Measurements from ENCODE around the gene RIBC2. TPM values are rescaled to one million over a fixed set of nuclear protein-coding genes. Genes with fewer than 3 reads are reported as not detected.
"Not testable (repeated sequence)": the region's sequence is repeated elsewhere in the genome, so short reads cannot be mapped to it uniquely, and the experiment has no call there.

RIBC2 gene, protein sequence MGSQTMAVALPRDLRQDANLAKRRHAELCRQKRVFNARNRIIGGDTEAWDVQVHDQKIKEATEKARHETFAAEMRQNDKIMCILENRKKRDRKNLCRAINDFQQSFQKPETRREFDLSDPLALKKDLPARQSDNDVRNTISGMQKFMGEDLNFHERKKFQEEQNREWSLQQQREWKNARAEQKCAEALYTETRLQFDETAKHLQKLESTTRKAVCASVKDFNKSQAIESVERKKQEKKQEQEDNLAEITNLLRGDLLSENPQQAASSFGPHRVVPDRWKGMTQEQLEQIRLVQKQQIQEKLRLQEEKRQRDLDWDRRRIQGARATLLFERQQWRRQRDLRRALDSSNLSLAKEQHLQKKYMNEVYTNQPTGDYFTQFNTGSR
- polyA plus RNA-seq, result 0.05 to 0.26 TPM (median 0.12 TPM) in 3 replicates
- polyA plus RNA-seq (2011; ENCODE audit: low read depth), result not detected
- polyA plus RNA-seq (2011; cell fraction: cytosol; rRNA removed), result 0.13 and 0.15 TPM in 2 replicates
- not detected in 2 replicates for polyA plus RNA-seq (2011; cell fraction: nucleus; rRNA removed)
- 0.19 TPM in 1 of 2 replicates, not detected in the other for polyA plus RNA-seq (2012; ENCODE audit: low replicate concordance)
- polyA minus RNA-seq, result 0.20 TPM in 1 of 3 replicates, not detected in the others
- polyA minus RNA-seq (2011; cell fraction: cytosol; rRNA and poly(A)+ RNA removed), result not detected
- polyA minus RNA-seq (2011; cell fraction: nucleus; rRNA and poly(A)+ RNA removed), result not detected in 2 replicates

- no peaks in the 10 kb centered on the region for H3K9me3 ChIP-seq (ENCODE audit: control insufficient read depth, low read depth, low read length)
- no peaks in the 10 kb centered on the region for H3K27me3 ChIP-seq (ENCODE audit: control insufficient read depth, extremely low read depth, insufficient read depth, low read length)
- dilution Hi-C loops (cut with MboI; ENCODE audit: extremely low pct_ligation_motif_present, low sequenced_read_pairs), result no loop called here
- peak; percentile 77 for FAIRE-seq
- DNase-seq (ENCODE audit: low read depth, low spot score), result peak; percentile 30
- no peaks in the 10 kb centered on the region for H4K20me1 ChIP-seq (ENCODE audit: control insufficient read depth, extremely low read depth, insufficient read depth, low read length)
- H3K9me1 ChIP-seq (ENCODE audit: control insufficient read depth, extremely low read depth, insufficient read depth, low read length), result no peaks in the 10 kb centered on the region
- no peaks in the 10 kb centered on the region for H3K79me2 ChIP-seq (ENCODE audit: control insufficient read depth, insufficient read depth, low read length)
- peak within 1 kb of the TSS; percentile 74 for H3K9ac ChIP-seq (ENCODE audit: control insufficient read depth, extremely low read depth, insufficient read depth, low read length)
- peak within 1 kb of the TSS; percentile 44 to 82 (median 45) for H3K4me3 ChIP-seq (ENCODE audit: control insufficient read depth in 2 of 3, extremely low read depth in 1 of 3, insufficient read depth in 2 of 3, low read depth in 1 of 3, low read length in 3 of 3)
- H3K4me1 ChIP-seq (ENCODE audit: control insufficient read depth, extremely low read depth, insufficient read depth, low read length), result peaks cover 9% of the 10 kb centered on the region
- H3K27ac ChIP-seq (ENCODE audit: control insufficient read depth, insufficient read depth, low read length), result peak within 1 kb of the TSS; percentile 33
- no peaks in the 10 kb centered on the region for H3K36me3 ChIP-seq (ENCODE audit: control insufficient read depth in 2 of 2, extremely low read depth in 1 of 2, insufficient read depth in 2 of 2, low read length in 2 of 2)
- peak within 1 kb of the TSS; percentile 91 for H3K4me2 ChIP-seq (ENCODE audit: control insufficient read depth, extremely low read depth, insufficient read depth, low read depth, low read length)
- H2AFZ ChIP-seq (ENCODE audit: control insufficient read depth, low read length), result peak within 1 kb of the TSS; percentile 96
- TF ChIP-seq EZH2 (IDR thresholded peaks at IDR 0.05; ENCODE audit: low read length), result no peak
- TF ChIP-seq, protein P1, sequence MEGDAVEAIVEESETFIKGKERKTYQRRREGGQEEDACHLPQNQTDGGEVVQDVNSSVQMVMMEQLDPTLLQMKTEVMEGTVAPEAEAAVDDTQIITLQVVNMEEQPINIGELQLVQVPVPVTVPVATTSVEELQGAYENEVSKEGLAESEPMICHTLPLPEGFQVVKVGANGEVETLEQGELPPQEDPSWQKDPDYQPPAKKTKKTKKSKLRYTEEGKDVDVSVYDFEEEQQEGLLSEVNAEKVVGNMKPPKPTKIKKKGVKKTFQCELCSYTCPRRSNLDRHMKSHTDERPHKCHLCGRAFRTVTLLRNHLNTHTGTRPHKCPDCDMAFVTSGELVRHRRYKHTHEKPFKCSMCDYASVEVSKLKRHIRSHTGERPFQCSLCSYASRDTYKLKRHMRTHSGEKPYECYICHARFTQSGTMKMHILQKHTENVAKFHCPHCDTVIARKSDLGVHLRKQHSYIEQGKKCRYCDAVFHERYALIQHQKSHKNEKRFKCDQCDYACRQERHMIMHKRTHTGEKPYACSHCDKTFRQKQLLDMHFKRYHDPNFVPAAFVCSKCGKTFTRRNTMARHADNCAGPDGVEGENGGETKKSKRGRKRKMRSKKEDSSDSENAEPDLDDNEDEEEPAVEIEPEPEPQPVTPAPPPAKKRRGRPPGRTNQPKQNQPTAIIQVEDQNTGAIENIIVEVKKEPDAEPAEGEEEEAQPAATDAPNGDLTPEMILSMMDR (optimal IDR thresholded peaks at IDR 0.05 in 1 of 3, IDR thresholded peaks at IDR 0.05 in 1 of 3, conservative IDR thresholded peaks at IDR 0.05 in 1 of 3; ENCODE audit: extremely low read depth in 1 of 3, insufficient read depth in 2 of 3, low read length in 3 of 3), result no peak
These were observed at the start of gene RIBC2, which contains the start of gene SMC1B for GRCh38 chr22:45413368-45414211. Gene RIBC2, plus strand, starts transcription at chr22:45413693. Its CDS starts 194 bp downstream, at chr22:45413887. Gene SMC1B, minus strand, starts transcription at chr22:45413599. Its CDS starts 32 bp downstream, at chr22:45413567.

- Histone ChIP-seq H3K9me1 (ENCODE audit: control insufficient read depth, extremely low read depth, insufficient read depth, low read length) (no peaks in the 10 kb centered on the region), H3K4me3 (ENCODE audit: control insufficient read depth in 2 of 3, extremely low read depth in 1 of 3, insufficient read depth in 2 of 3, low read depth in 1 of 3, low read length in 3 of 3) (no peak overlapping the region), H3K79me2 (ENCODE audit: control insufficient read depth, insufficient read depth, low read length) (no peaks in the 10 kb centered on the region), H3K27ac (ENCODE audit: control insufficient read depth, insufficient read depth, low read length) (no peak overlapping the region), H3K36me3 (ENCODE audit: control insufficient read depth in 2 of 2, extremely low read depth in 1 of 2, insufficient read depth in 2 of 2, low read length in 2 of 2) (no peaks in the 10 kb centered on the region), H2AFZ (ENCODE audit: control insufficient read depth, low read length) (no peak overlapping the region), H3K9ac (ENCODE audit: control insufficient read depth, extremely low read depth, insufficient read depth, low read length) (no peak overlapping the region), H3K9me3 (ENCODE audit: control insufficient read depth, low read depth, low read length) (no peaks in the 10 kb centered on the region), H3K27me3 (ENCODE audit: control insufficient read depth, extremely low read depth, insufficient read depth, low read length) (peaks cover 4% of the 10 kb centered on the region), H3K4me2 (ENCODE audit: control insufficient read depth, extremely low read depth, insufficient read depth, low read depth, low read length) (no peak overlapping the region), H3K4me1 (ENCODE audit: control insufficient read depth, extremely low read depth, insufficient read depth, low read length) (no peaks in the 10 kb centered on the region), H4K20me1 (ENCODE audit: control insufficient read depth, extremely low read depth, insufficient read depth, low read length) (no peaks in the 10 kb centered on the region)
- DNase-seq (ENCODE audit: low read depth, low spot score) (no peak), FAIRE-seq (no peak)
- TF ChIP-seq EZH2 (IDR thresholded peaks at IDR 0.05; ENCODE audit: low read length), result no peak
- TF ChIP-seq, protein P1 (optimal IDR thresholded peaks at IDR 0.05 in 1 of 3, IDR thresholded peaks at IDR 0.05 in 1 of 3, conservative IDR thresholded peaks at IDR 0.05 in 1 of 3; ENCODE audit: extremely low read depth in 1 of 3, insufficient read depth in 2 of 3, low read length in 3 of 3), result no peak
- dilution Hi-C loops (cut with MboI; ENCODE audit: extremely low pct_ligation_motif_present, low sequenced_read_pairs), result no loop called here
These were observed 46.8 kb upstream of the RIBC2 start for GRCh38 chr22:45366713-45367112.

DNA sequence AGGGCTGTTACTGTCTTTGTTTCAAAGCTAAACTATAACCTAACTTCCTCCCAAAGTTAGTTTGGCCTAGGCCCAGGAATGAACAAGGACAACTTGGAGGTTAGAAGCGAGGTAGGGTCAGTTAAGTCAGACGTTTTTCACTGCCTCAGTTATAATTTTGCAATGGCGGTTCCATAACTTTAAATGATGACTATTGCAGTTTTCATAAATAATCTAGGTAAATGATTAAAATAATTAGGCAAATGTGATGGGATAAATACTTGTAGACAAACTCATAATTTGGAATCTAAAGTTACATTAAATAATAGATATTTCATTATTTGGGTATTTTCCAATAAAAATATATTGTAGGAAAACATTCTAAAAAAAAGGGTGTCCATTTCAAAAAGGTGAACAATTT lies 39.9 kb upstream of the RIBC2 start:
- H3K9me3 ChIP-seq (ENCODE audit: control insufficient read depth, low read depth, low read length); H3K4me1 ChIP-seq (ENCODE audit: control insufficient read depth, extremely low read depth, insufficient read depth, low read length); FAIRE-seq; H3K9ac ChIP-seq (ENCODE audit: control insufficient read depth, extremely low read depth, insufficient read depth, low read length); H4K20me1 ChIP-seq (ENCODE audit: control insufficient read depth, extremely low read depth, insufficient read depth, low read length); H3K79me2 ChIP-seq (ENCODE audit: control insufficient read depth, insufficient read depth, low read length); dilution Hi-C loops (cut with MboI; ENCODE audit: extremely low pct_ligation_motif_present, low sequenced_read_pairs); H3K9me1 ChIP-seq (ENCODE audit: control insufficient read depth, extremely low read depth, insufficient read depth, low read length); H3K27me3 ChIP-seq (ENCODE audit: control insufficient read depth, extremely low read depth, insufficient read depth, low read length); H3K4me3 ChIP-seq (ENCODE audit: control insufficient read depth in 2 of 3, extremely low read depth in 1 of 3, insufficient read depth in 2 of 3, low read depth in 1 of 3, low read length in 3 of 3); H3K4me2 ChIP-seq (ENCODE audit: control insufficient read depth, extremely low read depth, insufficient read depth, low read depth, low read length); H3K36me3 ChIP-seq (ENCODE audit: control insufficient read depth in 2 of 2, extremely low read depth in 1 of 2, insufficient read depth in 2 of 2, low read length in 2 of 2); DNase-seq (ENCODE audit: low read depth, low spot score); H3K27ac ChIP-seq (ENCODE audit: control insufficient read depth, insufficient read depth, low read length); H2AFZ ChIP-seq (ENCODE audit: control insufficient read depth, low read length): not testable (repeated sequence)

Data from keratinocyte (primary cell).